Heart left ventricle (tissue), 16 donors: Measurements from ENCODE around the gene LMX1A. TPM values are rescaled to one million over a fixed set of nuclear protein-coding genes. Genes with fewer than 3 reads are reported as not detected.

ENCODE experiments used
- ATAC-seq, 4 donors: fragments of 200-7000 bp; cut with Tn5 transposase; one replicate each; pipeline ENCODE4 v1.9.1; 2020 to 2022; ENCODE audit warnings: moderate library complexity in 4 of 4, mild to moderate bottlenecking in 3 of 4, moderate number of reproducible peaks in 1 of 4
- DNase-seq, 5 donors: peaks; one replicate each; pipeline ENCODE4 v3.0.0-alpha.2; 2020
- H3K27ac ChIP-seq, 12 donors: fragments of 200-600 bp; sonication (generic) in 4 of 12; one replicate each; pipeline versions ENCODE4 v1.5.0 to v1.8.0; 2016 to 2022; ENCODE audit warnings: mild to moderate bottlenecking in 2 of 12
- H3K27me3 ChIP-seq, 9 donors: fragments of 200-600 bp; sonication (generic) in 2 of 9; one replicate each; pipeline versions ENCODE4 v1.5.1 to v1.8.0; 2016 to 2022; ENCODE audit warnings: mild to moderate bottlenecking in 3 of 9
- H3K36me3 ChIP-seq, 9 donors: fragments of 200-600 bp; sonication (generic) in 2 of 9; one replicate each; pipeline versions ENCODE4 v1.5.0 to v1.8.0; 2018 to 2022; ENCODE audit warnings: mild to moderate bottlenecking in 2 of 9
- H3K4me1 ChIP-seq, 12 donors: fragments of 200-600 bp; sonication (generic) in 4 of 12; one replicate each; pipeline versions ENCODE4 v1.5.0 to v1.8.0; 2016 to 2022; ENCODE audit warnings: mild to moderate bottlenecking in 3 of 12
- H3K4me3 ChIP-seq, 12 donors: fragments of 200-600 bp; sonication (generic) in 4 of 12; one replicate each; pipeline versions ENCODE4 v1.5.0 to v1.8.0; 2017 to 2022; ENCODE audit warnings: mild to moderate bottlenecking in 9 of 12, moderate library complexity in 4 of 12
- H3K9me3 ChIP-seq, 12 donors: fragments of 200-600 bp; sonication (generic) in 4 of 12; one replicate each; pipeline versions ENCODE4 v1.5.0 to v1.8.0; 2016 to 2022; ENCODE audit warnings: mild to moderate bottlenecking in 1 of 12
- POLR2A ChIP-seq, 2 donors: fragments of 450-650 bp; IDR thresholded peaks; one replicate each; pipeline ENCODE4 v1.6.1; 2017; ENCODE audit warnings: antibody characterized with exemption in 2 of 2, mild to moderate bottlenecking in 2 of 2, moderate library complexity in 2 of 2
- WGBS, 4 donors: extraction: QIAGEN DNeasy Blood & Tissue Kit in 2 of 4; methylation state at CpG; one replicate each; pipeline versions ENCODE4 v1.1.5 to v1.1.7; 2013 to 2018; 5-methylcytosine and 5-hydroxymethylcytosine counted together
- intact Hi-C, 10 donors: fragments of 100-400 bp; cut with DNase I; formaldehyde crosslinking; loops; one replicate each; pipeline versions ENCODE4 v1.11.1 to v1.14.2; 2022
- polyA plus RNA-seq, 2 donors: library from polyadenylated mRNA; stranded (reverse); fragments of 200-250 nt; gene quantifications; one replicate each; pipeline ENCODE4 v1.2.3, GENCODE V29; 2013
- total RNA-seq, 9 donors: library from RNA; depleted of rRNA in 2 of 9; stranded (reverse); fragments of >200 nt in 2 of 9; fragmentation: NEBNext Ultra II Directional in 3 of 9; extraction: Animal tissue kit (Norgen Biotek cat#: 25700) in 3 of 9; gene quantifications; one replicate each; pipeline versions ENCODE4 v1.1.0 to v1.2.4, GENCODE V29; 2016 to 2023
- TF ChIP-seq, protein P1 (sequence below), 12 donors: fragments of 200-600 bp; sonication (generic) in 4 of 12; IDR thresholded peaks; one replicate each; pipeline versions ENCODE4 v1.5.0 to v1.8.0; 2018 to 2022; ENCODE audit warnings: antibody characterized with exemption in 12 of 12, mild to moderate bottlenecking in 5 of 12
- donor health status: ischemic (EF 13 %, LVEDD 7.1; RV severe dilation, severe dysfunction).
- donor health status: healthy with polysubstance abuse.
- donor health status: DM: no; HTN: yes; CAD: no.
- donor health status: DM: no; HTN: no; CAD: no.
- donor health status: ischemic (EF 25% LVEDD 6.9; RV normal size, moderate dysfunction).
- donor health status: ischemic (EF 25% LVEDD 5.7; RV mildly dilated, moderate dysfunction).
- donor health status: healthy.
- donor health status: DM: yes; HTN: yes; CAD: no.
- donor health status: ischemic (EF 35%, LVEDD 5.7; RV mildly dilated, moderate dysfunction).
- donor health status: nonischemic (EF 11% LVEDD 7.7; RV severe dilation, severe dysfunction).
- donor health status: DM: yes; HTN: yes; CAD: no.
- donor health status: PGD.
- donor health status: ischemic (EF 29% LVEDD 5.4; RV normal size, mild dysfunction).
- donor health status: nonischemic (EF 23%, LVEDD 6.1; RV moderate dilation, normal function).

LMX1A gene
- total and polyA plus RNA-seq, 11 donors = 0.03 to 0.37 (median 0.14) TPM; not detected in 5

DNA sequence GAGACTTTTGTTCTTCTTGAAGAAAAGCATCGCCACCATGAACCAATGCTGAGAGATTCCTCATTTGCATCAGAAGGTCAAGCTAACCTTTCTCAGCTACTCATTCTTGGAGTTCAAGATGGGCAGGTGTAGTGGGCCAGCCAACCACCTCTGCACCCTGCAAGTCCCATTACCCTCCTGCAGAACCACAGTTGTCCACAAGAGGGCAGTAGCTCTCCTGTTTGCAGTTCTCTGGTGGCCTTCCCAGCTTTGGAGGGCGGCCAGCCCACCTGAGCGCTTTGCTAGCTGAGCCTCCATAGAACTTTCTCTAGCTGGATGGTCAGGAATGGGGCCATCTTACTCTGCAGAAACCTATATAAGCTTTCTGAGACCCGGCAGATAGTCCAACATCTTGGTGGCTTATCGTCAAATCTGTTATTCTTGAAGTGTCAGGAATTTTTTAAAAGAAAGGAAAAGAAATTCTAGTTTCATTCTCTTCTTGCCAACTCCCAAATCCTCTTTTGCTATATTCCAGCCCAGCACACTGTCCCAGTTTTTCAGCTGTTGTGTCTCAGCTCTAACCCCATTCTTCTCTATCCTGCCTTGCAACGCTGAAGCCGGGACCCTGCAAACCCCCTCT, 11.0 kb upstream of the LMX1A start:
- H3K4me1 ChIP-seq = peaks cover 0 to 17% (median 3%) of the 10 kb centered on the region in 12 donors
- no peak overlapping the region for H3K27ac ChIP-seq
- no peak for TF ChIP-seq POLR2A (IDR thresholded peaks at IDR 0.05)
- TF ChIP-seq, protein P1, sequence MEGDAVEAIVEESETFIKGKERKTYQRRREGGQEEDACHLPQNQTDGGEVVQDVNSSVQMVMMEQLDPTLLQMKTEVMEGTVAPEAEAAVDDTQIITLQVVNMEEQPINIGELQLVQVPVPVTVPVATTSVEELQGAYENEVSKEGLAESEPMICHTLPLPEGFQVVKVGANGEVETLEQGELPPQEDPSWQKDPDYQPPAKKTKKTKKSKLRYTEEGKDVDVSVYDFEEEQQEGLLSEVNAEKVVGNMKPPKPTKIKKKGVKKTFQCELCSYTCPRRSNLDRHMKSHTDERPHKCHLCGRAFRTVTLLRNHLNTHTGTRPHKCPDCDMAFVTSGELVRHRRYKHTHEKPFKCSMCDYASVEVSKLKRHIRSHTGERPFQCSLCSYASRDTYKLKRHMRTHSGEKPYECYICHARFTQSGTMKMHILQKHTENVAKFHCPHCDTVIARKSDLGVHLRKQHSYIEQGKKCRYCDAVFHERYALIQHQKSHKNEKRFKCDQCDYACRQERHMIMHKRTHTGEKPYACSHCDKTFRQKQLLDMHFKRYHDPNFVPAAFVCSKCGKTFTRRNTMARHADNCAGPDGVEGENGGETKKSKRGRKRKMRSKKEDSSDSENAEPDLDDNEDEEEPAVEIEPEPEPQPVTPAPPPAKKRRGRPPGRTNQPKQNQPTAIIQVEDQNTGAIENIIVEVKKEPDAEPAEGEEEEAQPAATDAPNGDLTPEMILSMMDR (IDR thresholded peaks at IDR 0.05) = peak; percentile 88 to 97 (median 94)
- intact Hi-C loops = loop anchor here in 9 of 10 donors (5.0 to 10.0 kb wide), 5 partner anchors 110 to 223 kb away; no protein-coding TSS in a partner anchor
- WGBS, 4 donors = 35 to 43% (median 40%) methylated on average over 7 of the region's 7 CpGs
- no peaks in the 10 kb centered on the region for H3K36me3 ChIP-seq
- peak in 3 of 4 donors; percentile 53 to 70 (median 59) for ATAC-seq
- DNase-seq = peak; percentile 74 to 79 (median 77)
- H3K9me3 ChIP-seq = no peaks in the 10 kb centered on the region
- H3K4me3 ChIP-seq = no peak overlapping the region
- H3K27me3 ChIP-seq = peaks cover 0 to 32% (median 0%) of the 10 kb centered on the region in 9 donors

DNA sequence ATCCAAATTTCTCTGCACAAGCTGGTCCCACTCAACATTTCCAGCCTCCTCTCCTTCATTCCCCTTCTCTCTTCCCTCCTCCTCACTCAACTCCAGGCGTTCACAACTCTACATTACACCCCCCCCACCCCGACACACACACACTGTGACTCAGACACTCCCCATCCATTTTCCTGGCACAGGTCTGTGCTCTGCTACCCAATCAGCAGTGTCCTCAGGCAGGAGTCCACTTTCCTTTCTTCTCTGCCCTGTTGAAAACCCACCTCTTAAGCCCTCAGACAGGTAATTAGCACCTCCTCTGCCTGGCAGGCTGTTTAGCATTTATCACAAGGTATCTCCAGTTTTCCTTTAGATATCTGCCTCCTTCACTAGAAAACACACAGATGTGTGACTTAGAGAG, 8.8 kb upstream of the LMX1A start:
- ATAC-seq (peak in 1 of 4 donors; percentile 28), DNase-seq (no peak)
- 45 to 75% (median 59%) methylated on average over 2 of the region's 2 CpGs for WGBS, 4 donors
- H3K27me3 ChIP-seq = peaks cover 0 to 32% (median 0%) of the 10 kb centered on the region in 9 donors
- H3K4me3 ChIP-seq = no peak overlapping the region
- TF ChIP-seq POLR2A (IDR thresholded peaks at IDR 0.05) = no peak
- TF ChIP-seq, protein P1 (IDR thresholded peaks at IDR 0.05) = no peak
- no peak overlapping the region for H3K27ac ChIP-seq
- intact Hi-C loops = loop anchor here in 9 of 10 donors (5.0 to 10.0 kb wide), 5 partner anchors 108 to 221 kb away; no protein-coding TSS in a partner anchor
- peaks cover 0 to 6% (median 0%) of the 10 kb centered on the region in 12 donors for H3K4me1 ChIP-seq
- H3K9me3 ChIP-seq = no peaks in the 10 kb centered on the region
- no peaks in the 10 kb centered on the region for H3K36me3 ChIP-seq

DNA sequence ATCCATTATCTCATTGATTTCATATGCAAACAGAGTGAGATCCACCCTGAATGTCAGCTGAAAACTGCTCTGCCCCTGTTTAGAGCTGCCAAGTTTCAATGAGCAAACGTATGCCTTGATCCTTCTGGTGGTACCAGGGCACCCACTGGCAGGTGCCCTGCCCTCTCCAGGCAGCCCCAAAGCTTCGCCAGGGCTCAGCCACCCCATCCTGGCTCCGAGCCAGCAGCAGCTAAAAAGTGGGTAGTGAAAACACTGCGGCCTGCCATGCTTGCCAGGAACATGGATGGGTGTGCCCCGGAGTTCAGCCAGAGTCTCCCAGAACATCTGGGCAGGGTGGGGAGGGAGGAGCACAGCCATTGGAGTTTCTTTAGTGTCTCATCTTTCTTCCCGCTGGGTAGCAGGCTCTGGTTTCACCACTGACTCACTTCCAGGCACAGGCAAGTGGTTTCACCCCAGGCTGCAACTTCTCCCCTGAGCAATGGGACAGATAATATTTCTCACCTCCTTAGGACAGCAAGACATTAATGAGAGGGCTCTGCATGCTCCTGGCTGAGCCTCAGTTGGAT, 8.1 kb upstream of the LMX1A start:
- Histone ChIP-seq H3K4me1 (peaks cover 0 to 6% (median 0%) of the 10 kb centered on the region in 12 donors), H3K36me3 (no peaks in the 10 kb centered on the region), H3K4me3 (no peak overlapping the region), H3K27ac (no peak overlapping the region), H3K9me3 (no peaks in the 10 kb centered on the region), H3K27me3 (peaks cover 0 to 36% (median 2%) of the 10 kb centered on the region in 9 donors)
- no peak for TF ChIP-seq POLR2A (IDR thresholded peaks at IDR 0.05)
- TF ChIP-seq, protein P1 (IDR thresholded peaks at IDR 0.05) = no peak
- DNase-seq (peak in 2 of 5 donors; percentile 27 to 64), ATAC-seq (peak in 3 of 4 donors; percentile 19 to 73 (median 65))
- intact Hi-C loops = loop anchor here in 9 of 10 donors (5.0 to 10.0 kb wide), 5 partner anchors 107 to 220 kb away; no protein-coding TSS in a partner anchor
- 22 to 41% (median 34%) methylated on average over 6 of the region's 6 CpGs for WGBS, 4 donors

DNA sequence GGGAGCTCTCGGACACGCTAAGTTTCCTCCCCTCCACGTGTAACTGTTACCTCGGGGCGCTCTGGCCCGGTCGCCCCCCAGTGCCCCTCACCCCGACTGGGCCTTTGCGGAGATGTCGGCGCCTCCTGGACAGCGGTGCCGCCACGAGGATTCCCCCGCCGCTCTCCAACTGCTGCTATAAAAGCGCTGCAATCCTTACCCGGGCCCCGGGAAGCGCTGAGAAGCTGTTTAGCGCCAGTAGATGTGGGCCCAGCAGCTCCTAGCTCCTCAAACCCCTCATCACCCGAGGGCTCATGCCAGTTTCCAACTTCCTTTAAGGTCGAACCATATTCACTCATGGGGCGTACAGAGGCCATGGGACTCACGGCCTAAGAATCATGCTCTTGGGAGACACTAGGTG, 361 bp upstream of the LMX1A start:
- Histone ChIP-seq H3K4me3 (peak overlapping the region in 11 of 12 donors; percentile 25 to 60 (median 44)), H3K27ac (no peak overlapping the region), H3K4me1 (peaks cover 0 to 46% (median 19%) of the 10 kb centered on the region in 12 donors), H3K9me3 (no peaks in the 10 kb centered on the region), H3K36me3 (no peaks in the 10 kb centered on the region), H3K27me3 (peaks cover 33 to 82% (median 56%) of the 10 kb centered on the region in 9 donors)
- DNase-seq = no peak
- 14 to 36% (median 22%) methylated on average over 12 to 25 of the region's 25 CpGs for WGBS, 4 donors
- intact Hi-C loops = no loop called here
- no peak for ATAC-seq
- TF ChIP-seq, protein P1 (IDR thresholded peaks at IDR 0.05) = no peak
- no peak for TF ChIP-seq POLR2A (IDR thresholded peaks at IDR 0.05)
